Measurements from ENCODE around the gene DNAH8.

DNA sequence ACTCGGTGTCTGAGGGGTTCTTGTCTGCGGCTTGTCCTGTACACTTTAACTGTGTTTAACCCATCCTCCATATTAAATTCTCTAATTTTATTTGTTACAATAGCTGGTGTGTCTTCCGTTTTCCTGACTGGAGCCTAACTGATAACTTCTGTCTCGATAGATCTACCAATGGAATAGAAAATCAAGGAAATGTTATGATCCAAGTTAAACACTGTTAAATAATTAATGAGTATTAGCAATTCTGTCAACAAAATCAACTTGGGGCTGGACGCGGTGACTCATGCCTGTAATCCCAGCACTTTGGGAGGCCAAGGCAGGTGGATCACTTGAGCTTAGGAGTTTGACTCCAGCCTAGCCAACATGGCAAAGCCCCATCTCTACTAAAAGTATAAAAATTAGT is 81.7 kb downstream of the DNAH8 start:
- TF ChIP-seq, protein P1, sequence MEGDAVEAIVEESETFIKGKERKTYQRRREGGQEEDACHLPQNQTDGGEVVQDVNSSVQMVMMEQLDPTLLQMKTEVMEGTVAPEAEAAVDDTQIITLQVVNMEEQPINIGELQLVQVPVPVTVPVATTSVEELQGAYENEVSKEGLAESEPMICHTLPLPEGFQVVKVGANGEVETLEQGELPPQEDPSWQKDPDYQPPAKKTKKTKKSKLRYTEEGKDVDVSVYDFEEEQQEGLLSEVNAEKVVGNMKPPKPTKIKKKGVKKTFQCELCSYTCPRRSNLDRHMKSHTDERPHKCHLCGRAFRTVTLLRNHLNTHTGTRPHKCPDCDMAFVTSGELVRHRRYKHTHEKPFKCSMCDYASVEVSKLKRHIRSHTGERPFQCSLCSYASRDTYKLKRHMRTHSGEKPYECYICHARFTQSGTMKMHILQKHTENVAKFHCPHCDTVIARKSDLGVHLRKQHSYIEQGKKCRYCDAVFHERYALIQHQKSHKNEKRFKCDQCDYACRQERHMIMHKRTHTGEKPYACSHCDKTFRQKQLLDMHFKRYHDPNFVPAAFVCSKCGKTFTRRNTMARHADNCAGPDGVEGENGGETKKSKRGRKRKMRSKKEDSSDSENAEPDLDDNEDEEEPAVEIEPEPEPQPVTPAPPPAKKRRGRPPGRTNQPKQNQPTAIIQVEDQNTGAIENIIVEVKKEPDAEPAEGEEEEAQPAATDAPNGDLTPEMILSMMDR (conservative IDR thresholded peaks at IDR 0.05) = no peak
- no peak for TF ChIP-seq EZH2 (IDR thresholded peaks at IDR 0.05; ENCODE audit: low read depth)

Measured in PC-9 (cell line).